HG02938 (cell line): ENCODE data around the gene CAD.

Experiments
- ATAC-seq: cut with Tn5 transposase; IDR thresholded peaks from one replicate; pipeline ENCODE4 v1.9.1; 2021; ENCODE audit warnings: mild to moderate bottlenecking, moderate library complexity; ENCODE audit not compliant: unreplicated experiment

The CAD gene

DNA sequence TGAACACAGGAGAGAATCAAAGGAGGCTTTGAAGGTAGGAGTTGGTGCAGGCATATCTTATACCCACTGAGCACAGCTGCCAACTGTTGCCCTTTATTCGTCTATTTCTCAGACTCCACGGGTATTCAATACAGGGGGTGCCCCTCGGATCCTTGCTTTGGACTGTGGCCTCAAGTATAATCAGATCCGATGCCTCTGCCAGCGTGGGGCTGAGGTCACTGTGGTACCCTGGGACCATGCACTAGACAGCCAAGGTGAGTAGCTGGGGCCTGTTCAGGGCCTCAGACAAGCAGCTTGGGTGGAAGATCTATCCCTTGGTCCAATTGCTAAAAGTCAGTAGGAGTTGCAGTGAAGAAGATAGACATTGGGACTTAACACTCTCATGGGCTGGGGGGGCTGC, 5.2 kb downstream of the CAD start:
- ATAC-seq = no peak

- no peak for ATAC-seq
Observed at GRCh38 chr2:27223416-27223815, 6.2 kb downstream of the CAD start.

DNA sequence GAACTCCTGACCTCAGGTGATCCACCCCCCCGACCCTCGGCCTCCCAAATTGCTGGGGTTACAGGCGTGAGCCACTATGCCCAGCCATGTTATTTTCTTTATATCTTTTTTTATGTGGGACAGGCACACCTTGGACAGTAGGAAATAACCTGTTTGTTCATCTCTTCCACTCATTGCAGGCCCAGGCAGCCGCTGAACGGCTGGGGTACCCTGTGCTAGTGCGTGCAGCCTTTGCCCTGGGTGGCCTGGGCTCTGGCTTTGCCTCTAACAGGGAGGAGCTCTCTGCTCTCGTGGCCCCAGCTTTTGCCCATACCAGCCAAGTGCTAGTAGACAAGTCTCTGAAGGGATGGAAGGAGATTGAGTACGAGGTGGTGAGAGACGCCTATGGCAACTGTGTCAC, 8.4 kb downstream of the CAD start:
- no peak for ATAC-seq

- no peak for ATAC-seq
Observed at GRCh38 chr2:27227501-27227900, 10.3 kb downstream of the CAD start.

DNA sequence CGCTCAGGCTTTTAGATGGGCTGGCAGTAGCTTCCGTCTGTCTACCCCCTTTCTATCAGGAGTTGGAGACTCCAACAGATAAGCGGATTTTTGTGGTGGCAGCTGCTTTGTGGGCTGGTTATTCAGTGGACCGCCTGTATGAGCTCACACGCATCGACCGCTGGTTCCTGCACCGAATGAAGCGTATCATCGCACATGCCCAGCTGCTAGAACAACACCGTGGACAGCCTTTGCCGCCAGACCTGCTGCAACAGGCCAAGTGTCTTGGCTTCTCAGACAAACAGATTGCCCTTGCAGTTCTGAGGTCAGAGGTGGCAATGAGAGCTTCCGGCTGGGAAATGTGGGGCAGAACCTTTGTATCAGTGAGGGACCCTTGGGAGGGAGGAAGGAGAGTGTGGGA, 14.8 kb downstream of the CAD start:
- ATAC-seq = no peak

DNA sequence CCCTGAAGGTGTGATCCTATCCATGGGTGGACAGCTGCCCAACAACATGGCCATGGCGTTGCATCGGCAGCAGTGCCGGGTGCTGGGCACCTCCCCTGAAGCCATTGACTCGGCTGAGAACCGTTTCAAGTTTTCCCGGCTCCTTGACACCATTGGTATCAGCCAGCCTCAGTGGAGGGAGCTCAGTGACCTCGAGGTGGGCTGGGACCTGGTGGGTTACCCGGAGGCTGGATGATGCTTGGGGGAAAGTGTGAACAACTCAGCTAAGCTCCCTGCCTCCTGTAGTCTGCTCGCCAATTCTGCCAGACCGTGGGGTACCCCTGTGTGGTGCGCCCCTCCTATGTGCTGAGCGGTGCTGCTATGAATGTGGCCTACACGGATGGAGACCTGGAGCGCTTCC, 16.2 kb downstream of the CAD start:
- ATAC-seq = no peak

GRCh38 chr2:27236136-27236535, 19.0 kb downstream of the CAD start:
- ATAC-seq = no peak

DNA sequence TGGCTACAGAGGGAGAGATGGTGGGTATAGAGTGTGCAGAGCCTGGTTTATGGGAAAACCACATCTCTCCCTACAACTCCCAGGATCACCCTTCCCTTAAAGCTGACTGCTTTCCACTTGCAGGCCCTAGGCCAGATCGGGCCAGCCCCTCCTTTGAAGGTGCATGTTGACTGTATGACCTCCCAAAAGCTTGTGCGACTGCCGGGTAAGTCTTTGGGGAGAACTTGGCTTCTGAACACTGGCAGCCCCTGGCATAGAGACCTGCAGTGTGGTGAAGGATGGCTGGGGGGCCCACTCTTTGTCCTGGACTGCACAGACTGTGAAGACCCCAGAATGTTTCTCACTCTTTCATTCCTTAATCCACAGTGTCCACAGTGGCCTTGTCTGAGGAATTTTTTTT, 19.5 kb downstream of the CAD start:
- ATAC-seq = no peak

DNA sequence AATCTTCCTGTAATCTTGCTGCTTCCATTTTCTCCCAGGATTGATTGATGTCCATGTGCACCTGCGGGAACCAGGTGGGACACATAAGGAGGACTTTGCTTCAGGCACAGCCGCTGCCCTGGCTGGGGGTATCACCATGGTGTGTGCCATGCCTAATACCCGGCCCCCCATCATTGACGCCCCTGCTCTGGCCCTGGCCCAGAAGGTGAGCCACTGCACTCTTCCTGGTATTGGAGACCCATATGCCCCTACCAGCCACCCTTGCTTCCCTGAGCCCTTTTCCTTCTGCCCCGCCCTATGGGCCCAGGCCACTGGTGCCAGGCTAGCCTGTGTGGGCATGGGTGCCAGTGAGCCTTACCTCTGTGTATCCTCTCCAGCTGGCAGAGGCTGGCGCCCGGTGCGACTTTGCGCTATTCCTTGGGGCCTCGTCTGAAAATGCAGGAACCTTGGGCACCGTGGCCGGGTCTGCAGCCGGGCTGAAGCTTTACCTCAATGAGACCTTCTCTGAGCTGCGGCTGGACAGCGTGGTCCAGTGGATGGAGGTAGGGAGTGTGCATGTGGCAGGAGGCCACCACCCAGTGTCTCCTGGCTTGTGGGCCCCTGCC, 20.3 kb downstream of the CAD start:
- no peak for ATAC-seq

DNA sequence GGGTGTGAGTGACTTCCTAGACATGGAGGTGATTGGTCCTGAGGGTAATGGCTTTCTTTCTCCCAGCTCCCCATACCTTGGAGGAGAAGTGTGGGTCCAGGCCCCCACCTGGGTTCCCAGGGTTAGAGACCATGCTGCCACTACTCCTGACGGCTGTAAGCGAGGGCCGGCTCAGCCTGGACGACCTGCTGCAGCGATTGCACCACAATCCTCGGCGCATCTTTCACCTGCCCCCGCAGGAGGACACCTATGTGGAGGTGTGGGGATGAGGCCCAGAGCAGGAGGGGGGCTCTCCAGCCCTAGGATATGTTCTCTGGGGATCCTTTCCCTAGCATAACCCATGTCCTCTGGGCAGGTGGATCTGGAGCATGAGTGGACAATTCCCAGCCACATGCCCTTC, 21.8 kb downstream of the CAD start:
- no peak for ATAC-seq

DNA sequence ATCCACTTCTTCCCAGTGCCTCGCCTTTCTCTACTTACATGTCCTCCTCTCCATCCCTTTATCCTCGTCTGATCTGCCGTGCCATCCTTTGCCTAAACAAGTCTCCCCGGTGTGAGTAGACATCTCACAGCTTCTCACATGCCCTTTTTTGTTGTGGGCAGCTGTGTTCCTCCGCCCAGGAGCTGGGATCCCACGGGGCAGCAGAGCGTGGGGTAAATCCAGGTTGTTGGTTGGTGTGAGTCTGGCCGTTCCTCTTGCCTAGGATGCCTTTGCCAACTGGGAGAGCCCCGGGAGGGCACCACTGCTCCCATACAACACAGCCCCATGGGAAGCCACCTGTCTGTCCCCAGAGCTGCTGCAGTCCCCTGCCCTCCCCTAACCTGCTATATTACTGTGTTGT, 23.2 kb downstream of the CAD start:
- no peak for ATAC-seq

GRCh38 chr2:27241761-27242613, 24.8 kb downstream of the CAD start:
- ATAC-seq = no peak

DNA sequence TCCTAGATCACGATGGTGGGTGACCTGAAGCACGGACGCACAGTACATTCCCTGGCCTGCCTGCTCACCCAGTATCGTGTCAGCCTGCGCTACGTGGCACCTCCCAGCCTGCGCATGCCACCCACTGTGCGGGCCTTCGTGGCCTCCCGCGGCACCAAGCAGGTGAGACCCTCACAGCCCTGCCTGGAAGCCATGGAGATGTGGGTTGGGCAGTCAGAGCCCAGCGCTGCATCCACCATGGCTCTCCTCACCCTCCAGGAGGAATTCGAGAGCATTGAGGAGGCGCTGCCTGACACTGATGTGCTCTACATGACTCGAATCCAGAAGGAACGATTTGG, 25.4 kb downstream of the CAD start:
- ATAC-seq = no peak

DNA sequence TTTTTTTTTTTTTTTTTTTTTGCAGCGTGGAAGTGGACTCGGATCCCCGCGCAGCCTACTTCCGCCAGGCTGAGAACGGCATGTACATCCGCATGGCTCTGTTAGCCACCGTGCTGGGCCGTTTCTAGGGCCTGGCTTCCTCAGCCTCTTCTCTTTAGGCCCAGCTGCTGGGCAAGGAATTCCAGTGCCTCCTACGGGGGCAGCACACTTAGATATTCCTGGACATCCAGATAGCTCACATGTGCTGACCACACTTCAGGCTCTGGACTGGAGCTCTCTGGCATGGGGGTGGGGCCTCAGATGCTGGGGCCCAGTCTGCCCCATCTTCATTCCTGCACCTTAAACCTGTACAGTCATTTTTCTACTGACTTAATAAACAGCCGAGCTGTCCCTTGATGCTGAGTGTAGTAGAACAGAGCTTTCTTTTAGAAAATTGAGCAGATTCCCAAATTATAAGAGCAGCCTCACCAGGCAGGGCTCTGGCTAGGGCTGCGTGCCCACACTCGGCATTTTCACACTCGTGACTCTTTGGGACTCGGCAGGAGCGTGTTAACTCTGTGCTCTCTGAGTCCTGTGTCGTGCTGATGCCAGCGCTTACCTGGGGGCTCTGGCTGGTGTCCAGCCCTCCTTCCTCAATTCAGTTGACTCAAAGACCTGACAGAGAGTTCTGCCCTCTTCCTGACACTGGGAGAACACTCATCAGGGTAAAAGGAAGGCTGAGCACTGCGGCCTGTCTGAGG, 26.4 kb downstream of the CAD start:
- ATAC-seq = no peak

DNA sequence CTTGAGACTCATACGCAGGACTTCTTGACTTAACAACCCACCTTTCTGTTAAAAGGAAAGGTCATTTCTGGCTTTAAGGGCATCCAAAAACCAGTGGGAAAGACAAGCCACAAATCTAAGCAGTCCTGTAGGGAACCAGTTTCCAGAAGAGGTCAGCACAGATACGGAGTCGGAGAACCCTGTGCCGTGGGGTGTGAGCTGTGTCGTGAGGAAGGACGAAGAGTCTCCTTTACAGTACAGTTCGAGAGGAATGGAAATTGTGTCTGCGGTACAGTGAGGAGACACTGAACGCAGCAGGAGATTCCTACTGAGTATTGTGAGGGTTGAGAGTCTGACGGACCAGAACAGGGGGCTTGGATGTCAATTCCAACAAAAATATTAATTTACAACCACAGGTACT, 27.9 kb downstream of the CAD start:
- ATAC-seq = no peak

- ATAC-seq = no peak
Observed at GRCh38 chr2:27245626-27246025, 28.5 kb downstream of the CAD start.

- ATAC-seq = no peak
Observed at GRCh38 chr2:27247893-27248292, 30.7 kb downstream of the CAD start.

GRCh38 chr2:27249159-27249890, 32.2 kb downstream of the CAD start:
- no peak for ATAC-seq

- ATAC-seq = no peak
Observed at GRCh38 chr2:27249891-27250651, 32.9 kb downstream of the CAD start.

- no peak for ATAC-seq
Observed at GRCh38 chr2:27250652-27251379, 33.6 kb downstream of the CAD start.
